ENCODE results near the gene PTCD1.
"Not testable (repeated sequence)": the region's sequence is repeated elsewhere in the genome, so short reads cannot be mapped to it uniquely, and the experiment has no call there.

PTCD1 gene

GRCh38 chr7:99448855-99449254 is 10.3 kb upstream of the PTCD1 start:
- DNase-seq (ENCODE audit: low spot score): no peak

- DNase-seq (ENCODE audit: low spot score): no peak
Measured at GRCh38 chr7:99447943-99448342, 9.3 kb upstream of the PTCD1 start.

- no peak for DNase-seq (ENCODE audit: low spot score)
Measured at GRCh38 chr7:99446096-99446495, 7.5 kb upstream of the PTCD1 start.

GRCh38 chr7:99440195-99440594 is 1.6 kb upstream of the PTCD1 start:
- no peak for DNase-seq (ENCODE audit: low spot score)

- no peak for DNase-seq (ENCODE audit: low spot score)
Measured at GRCh38 chr7:99437946-99438572, 539 bp downstream of the PTCD1 start.

GRCh38 chr7:99433158-99433557 is 5.4 kb downstream of the PTCD1 start:
- DNase-seq (ENCODE audit: low spot score): no peak

- DNase-seq (ENCODE audit: low spot score): not testable (repeated sequence)
Measured at GRCh38 chr7:99431756-99432540, 6.7 kb downstream of the PTCD1 start.

- DNase-seq (ENCODE audit: low spot score): no peak
Measured at GRCh38 chr7:99429756-99430155, 8.8 kb downstream of the PTCD1 start.

- no peak for DNase-seq (ENCODE audit: low spot score)
Measured at GRCh38 chr7:99428972-99429566, 9.5 kb downstream of the PTCD1 start.

GRCh38 chr7:99424932-99425730 is 13.5 kb downstream of the PTCD1 start:
- DNase-seq (ENCODE audit: low spot score): no peak

- no peak for DNase-seq (ENCODE audit: low spot score)
Measured at GRCh38 chr7:99422625-99423024, 16.0 kb downstream of the PTCD1 start.

- DNase-seq (ENCODE audit: low spot score): no peak
Measured at GRCh38 chr7:99422186-99422585, 16.4 kb downstream of the PTCD1 start.

- DNase-seq (ENCODE audit: low spot score): no peak
Measured at GRCh38 chr7:99420986-99421385, 17.6 kb downstream of the PTCD1 start.

- DNase-seq (ENCODE audit: low spot score): no peak
Measured at GRCh38 chr7:99420213-99420612, 18.4 kb downstream of the PTCD1 start.

- no peak for DNase-seq (ENCODE audit: low spot score)
Measured at GRCh38 chr7:99419323-99420021, 19.1 kb downstream of the PTCD1 start.

- DNase-seq (ENCODE audit: low spot score): no peak
Measured at GRCh38 chr7:99418260-99418659, 20.3 kb downstream of the PTCD1 start.

- DNase-seq (ENCODE audit: low spot score): peak; percentile 43
Measured at GRCh38 chr7:99415513-99416127, 23.0 kb downstream of the PTCD1 start.

GRCh38 chr7:99410635-99411034 is 28.0 kb downstream of the PTCD1 start:
- no peak for DNase-seq (ENCODE audit: low spot score)

- DNase-seq (ENCODE audit: low spot score): no peak
Measured at GRCh38 chr7:99409806-99410205, 28.8 kb downstream of the PTCD1 start.

- no peak for DNase-seq (ENCODE audit: low spot score)
Measured at GRCh38 chr7:99409192-99409572, 29.4 kb downstream of the PTCD1 start.

All from globus pallidus (tissue), 1 donor.